Left ventricle myocardium inferior (tissue), 1 donor: ENCODE measurements around the gene SZRD1. TPM values are rescaled to one million over a fixed set of nuclear protein-coding genes. Genes with fewer than 3 reads are reported as not detected.
A peak's percentile ranks its signal among the peaks of the same experiment; 100 is the strongest.

ENCODE experiments used
- DNase-seq: peaks from one replicate; pipeline ENCODE4 v3.0.0-alpha.2; 2020
- H3K27ac ChIP-seq: fragments of 200-600 bp; replicated peaks from 2 replicates; pipeline ENCODE4 v1.8.0; 2021
- H3K27me3 ChIP-seq: fragments of 200-600 bp; 2 replicates; pipeline ENCODE4 v1.8.0; 2021; ENCODE audit warnings: low read depth
- H3K36me3 ChIP-seq: fragments of 200-600 bp; 2 replicates; pipeline ENCODE4 v1.8.0; 2021
- H3K4me1 ChIP-seq: fragments of 200-600 bp; 2 replicates; pipeline ENCODE4 v1.8.0; 2021
- H3K4me3 ChIP-seq: fragments of 200-600 bp; 2 replicates; pipeline ENCODE4 v1.8.0; 2021; ENCODE audit warnings: mild to moderate bottlenecking, moderate library complexity
- H3K9me3 ChIP-seq: fragments of 200-600 bp; replicated peaks from 2 replicates; pipeline ENCODE4 v1.8.0; 2021
- CTCF ChIP-seq: fragments of 200-600 bp; IDR thresholded peaks from 2 replicates; pipeline ENCODE4 v1.8.0; 2021; ENCODE audit warnings: antibody characterized with exemption, mild to moderate bottlenecking, borderline replicate concordance
- intact Hi-C: fragments of 100-400 bp; cut with micrococcal nuclease; formaldehyde crosslinking; loops from one replicate; pipeline ENCODE4 v1.11.0; 2022
- total RNA-seq: library from RNA; stranded (reverse); fragmentation: NEBNext Ultra II Directional; extraction: Animal tissue kit (Norgen Biotek cat#: 25700); gene quantifications from one replicate; pipeline ENCODE4 v1.2.1, GENCODE V29; 2021
- donor health status: DM: no; HTN: yes; CAD: no; lungs with severe emphysema.

Gene SZRD1
- total RNA-seq, 1 donor from 2014 or later, result 97.3 TPM

GRCh38 chr1:16385659-16386453, 18.8 kb downstream of the SZRD1 start:
- intact Hi-C loops, result no loop called here
- no peak for TF ChIP-seq CTCF

GRCh38 chr1:16386454-16387113, 19.5 kb downstream of the SZRD1 start:
- DNase-seq, result no peak

More at GRCh38 chr1:16385659-16386453, 18.8 kb downstream of the SZRD1 start:
- no peak for DNase-seq
- no peaks in the 10 kb centered on the region for H3K36me3 ChIP-seq
- peaks cover 75% of the 10 kb centered on the region for H3K4me1 ChIP-seq
- H3K4me3 ChIP-seq, result no peak overlapping the region
- no peaks in the 10 kb centered on the region for H3K9me3 ChIP-seq
- H3K27me3 ChIP-seq, result no peaks in the 10 kb centered on the region
- H3K27ac ChIP-seq, result peak overlapping the region; percentile 65

DNA sequence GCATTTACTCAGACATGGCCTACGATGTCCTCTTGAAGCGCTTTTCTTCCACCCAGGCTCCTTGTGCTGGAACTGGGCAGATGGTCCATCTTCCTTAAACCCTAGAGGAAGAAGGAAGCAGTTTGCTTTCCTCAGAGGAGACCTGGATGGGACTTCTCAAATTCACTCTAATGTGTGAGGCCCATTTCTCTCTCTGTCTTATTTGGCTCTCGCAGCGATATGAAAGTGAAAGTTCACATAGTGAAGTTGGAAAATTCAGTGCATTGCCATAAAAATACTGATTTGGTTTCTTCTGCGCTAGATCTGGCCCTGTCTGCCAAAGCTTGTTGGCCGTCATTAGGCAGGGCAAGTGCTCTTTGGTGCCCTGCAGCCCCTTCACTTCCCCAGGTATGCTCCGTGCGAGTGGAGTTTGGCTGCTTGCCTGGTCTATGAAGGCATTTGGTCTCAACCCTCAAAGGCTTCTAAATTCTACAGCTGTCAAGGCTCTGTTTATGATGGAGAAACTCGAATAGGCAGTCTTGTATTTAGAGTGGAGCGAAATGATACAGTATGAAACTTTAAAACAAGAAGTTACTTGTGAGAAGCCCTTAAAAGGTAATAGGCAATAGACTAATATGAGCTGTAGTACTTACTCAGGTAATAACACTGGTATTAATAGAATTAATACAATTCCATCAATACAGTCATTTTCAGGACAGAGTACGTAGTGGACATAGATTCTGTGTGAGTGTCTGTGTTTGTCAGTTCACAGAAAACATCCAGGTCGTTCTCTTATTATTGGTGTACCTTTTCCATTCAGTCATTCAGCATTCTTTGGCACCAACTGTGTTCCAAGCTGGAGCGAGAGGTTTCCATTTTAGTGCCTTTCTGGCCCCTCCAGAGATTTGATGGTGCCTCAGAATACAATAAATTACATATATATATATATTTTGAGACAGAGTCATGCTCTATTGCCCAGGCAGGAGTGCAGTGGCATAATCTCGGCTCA, 20.5 kb downstream of the SZRD1 start:
- no peak for TF ChIP-seq CTCF
- H3K4me1 ChIP-seq, result peaks cover 85% of the 10 kb centered on the region
- no peaks in the 10 kb centered on the region for H3K27me3 ChIP-seq
- peak overlapping the region; percentile 65 for H3K27ac ChIP-seq
- intact Hi-C loops, result no loop called here
- no peaks in the 10 kb centered on the region for H3K9me3 ChIP-seq
- DNase-seq, result no peak
- no peaks in the 10 kb centered on the region for H3K36me3 ChIP-seq
- peak overlapping the region; percentile 39 for H3K4me3 ChIP-seq

More at GRCh38 chr1:16386454-16387113, 19.5 kb downstream of the SZRD1 start:
- Histone ChIP-seq H3K9me3 (no peaks in the 10 kb centered on the region), H3K27ac (peak overlapping the region; percentile 65), H3K27me3 (no peaks in the 10 kb centered on the region), H3K36me3 (no peaks in the 10 kb centered on the region), H3K4me3 (peak overlapping the region; percentile 39), H3K4me1 (peaks cover 79% of the 10 kb centered on the region)
- intact Hi-C loops, result no loop called here
- no peak for TF ChIP-seq CTCF

DNA sequence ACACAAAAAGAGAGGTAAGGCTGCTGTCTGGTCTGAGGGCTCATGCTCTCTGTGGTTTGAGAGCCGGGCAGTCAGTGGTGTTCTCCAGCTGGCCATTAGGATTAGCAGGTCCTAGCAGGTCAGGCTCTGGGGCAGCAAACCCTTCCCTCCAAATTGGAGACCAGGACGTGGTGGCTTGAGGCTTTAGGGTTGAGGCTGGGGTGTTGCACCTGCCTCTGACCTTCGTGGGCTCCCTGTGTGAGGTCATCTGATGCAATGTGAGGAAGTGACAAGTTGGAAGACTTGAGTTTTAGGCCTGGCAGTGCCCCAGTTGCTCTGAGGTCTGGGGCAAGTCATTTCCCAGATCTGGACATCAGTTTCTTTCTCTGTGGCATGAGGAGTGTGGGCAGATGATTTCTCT, 24.4 kb downstream of the SZRD1 start:
- intact Hi-C loops, result no loop called here
- peaks cover 33% of the 10 kb centered on the region for H3K36me3 ChIP-seq
- H3K4me3 ChIP-seq, result no peak overlapping the region
- DNase-seq, result no peak
- H3K27me3 ChIP-seq, result no peaks in the 10 kb centered on the region
- H3K9me3 ChIP-seq, result no peaks in the 10 kb centered on the region
- H3K4me1 ChIP-seq, result peaks cover 77% of the 10 kb centered on the region
- H3K27ac ChIP-seq, result no peak overlapping the region
- TF ChIP-seq CTCF, result no peak
